CD4-positive, alpha-beta T cell treated with Interferon gamma for 1 hour (primary cell): Measurements from ENCODE around the gene MYL6B.
"Not testable (repeated sequence)": the region's sequence is repeated elsewhere in the genome, so short reads cannot be mapped to it uniquely, and the experiment has no call there.

Experiments used
- DNase-seq: peaks from one replicate; pipeline ENCODE4 v3.0.0-alpha.2; 2020

Gene MYL6B

DNA sequence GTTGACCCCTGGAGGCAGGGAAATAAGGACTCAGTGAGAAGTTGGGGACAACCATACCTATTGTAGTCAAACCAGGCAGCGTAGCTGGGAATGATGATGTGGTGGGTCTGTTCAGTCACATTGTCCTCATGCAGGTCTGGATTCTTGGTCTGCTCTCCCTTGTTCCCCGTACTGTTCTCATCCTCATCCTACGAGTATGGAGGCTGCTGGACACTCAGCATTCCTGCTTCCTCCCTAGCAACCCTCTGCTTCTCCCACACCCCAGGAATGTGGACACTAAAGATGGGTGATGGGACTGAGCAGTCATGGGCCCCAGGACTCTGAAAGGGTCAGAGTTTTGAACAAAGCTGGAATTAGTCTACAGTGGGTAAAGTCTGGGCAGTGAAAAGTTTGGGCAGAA is 26.0 kb downstream of the MYL6B start:
- no peak for DNase-seq

DNA sequence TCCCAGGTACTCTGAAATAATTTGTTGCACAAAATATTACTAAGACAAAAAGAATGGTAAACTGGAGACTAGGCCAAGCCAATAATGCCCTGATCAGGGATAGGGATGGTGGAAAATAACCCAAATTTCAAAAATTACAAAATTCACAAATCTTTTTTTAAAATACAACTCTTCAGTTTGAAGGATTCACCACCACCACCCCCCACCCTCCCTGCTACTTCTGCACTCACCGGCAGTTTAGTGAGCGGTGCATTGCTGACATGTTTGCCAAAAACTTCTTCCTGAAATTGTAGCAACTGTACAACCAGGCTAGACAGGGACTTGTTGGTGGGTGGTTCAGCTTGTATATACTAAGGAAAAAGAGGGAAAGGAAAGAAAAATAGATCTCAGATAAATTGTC is 34.6 kb downstream of the MYL6B start:
- no peak for DNase-seq

- no peak for DNase-seq
These were observed 35.9 kb downstream of the MYL6B start for GRCh38 chr12:56188131-56188777.

- no peak for DNase-seq
These were observed 36.4 kb downstream of the MYL6B start for GRCh38 chr12:56188778-56189098.

DNA sequence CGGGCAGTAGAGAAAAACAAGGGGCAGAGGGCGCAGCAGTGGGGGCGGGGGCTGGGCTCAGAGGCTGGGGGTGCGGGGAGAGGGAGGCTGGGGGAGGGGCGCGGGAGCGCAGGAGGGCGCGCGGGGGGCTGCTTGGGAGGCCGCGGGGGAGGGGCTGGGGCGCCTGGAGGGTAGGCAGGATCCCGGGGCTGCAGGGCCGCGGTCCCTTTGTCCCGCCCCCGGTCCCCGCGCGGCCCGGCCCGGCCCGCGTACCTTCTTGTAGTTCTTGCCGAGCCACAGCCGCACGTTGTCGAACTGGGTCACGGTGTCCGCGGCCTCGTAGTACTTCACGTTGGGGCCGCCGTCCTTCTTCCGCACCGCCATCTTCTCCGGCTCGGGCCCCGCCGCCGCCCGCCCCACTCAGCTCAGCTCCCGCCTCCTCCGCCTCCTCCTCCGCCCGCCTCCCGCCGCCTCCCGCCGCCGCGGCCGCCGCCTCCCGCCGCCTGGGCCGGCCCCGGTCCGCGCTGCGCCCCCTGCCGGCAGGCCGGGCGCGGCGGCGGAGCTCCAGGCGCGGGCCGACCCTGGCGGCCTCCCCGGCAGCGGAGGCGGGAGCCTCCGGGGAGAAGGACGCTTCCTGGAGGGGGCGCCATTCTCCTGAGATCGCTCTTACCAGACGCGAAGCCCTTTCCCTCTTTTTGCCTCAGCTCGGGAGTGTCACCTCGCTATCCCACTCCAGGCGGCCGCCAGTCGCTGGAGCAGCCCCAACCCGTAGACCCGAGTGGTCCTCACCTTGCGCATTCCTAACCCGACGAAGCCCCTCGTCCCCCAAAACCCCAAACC is 36.9 kb downstream of the MYL6B start, which contains the start of gene SMARCC2:
SMARCC2 (minus strand) TSS at position 385 of the 819 bp plus-strand sequence; CDS start at position 363, 22 bp downstream.
- peak; percentile 82 for DNase-seq

DNA sequence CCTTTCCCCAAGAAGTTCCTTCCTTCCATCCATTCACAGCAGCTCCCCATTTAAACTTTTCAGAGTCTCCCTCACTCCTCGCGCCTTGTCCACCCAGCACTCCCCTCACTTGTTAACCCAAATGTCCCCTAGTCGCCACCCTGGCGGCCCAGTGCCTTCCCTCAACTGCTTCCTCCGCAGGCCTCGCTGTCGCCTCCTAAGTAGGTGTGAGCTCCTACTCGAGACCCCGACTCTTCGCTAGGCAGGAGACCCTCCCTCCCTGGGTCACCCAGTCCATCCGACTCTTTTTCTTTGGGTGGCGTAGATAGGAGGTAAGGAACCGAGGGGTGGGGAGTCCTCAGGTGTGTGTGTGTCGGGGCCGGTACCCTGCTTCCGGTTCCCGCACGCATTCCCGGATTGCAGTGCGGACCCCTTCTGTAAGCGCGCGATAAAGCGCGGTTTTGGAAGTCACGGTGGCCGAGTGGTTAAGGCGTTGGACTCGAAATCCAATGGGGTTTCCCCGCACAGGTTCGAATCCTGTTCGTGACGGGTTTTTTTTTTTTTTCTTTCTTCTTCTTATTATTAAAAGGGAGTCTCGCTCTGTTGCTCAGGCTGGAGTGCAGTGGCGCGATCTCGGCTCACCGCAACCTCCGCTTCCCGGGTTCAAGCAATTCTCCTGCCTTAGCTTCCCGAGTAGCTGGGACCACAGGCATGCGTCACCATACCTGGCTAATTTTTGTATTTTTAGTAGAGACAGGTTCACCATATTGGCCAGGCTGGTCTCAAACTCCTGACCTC is 37.7 kb downstream of the MYL6B start:
- DNase-seq: peak; percentile 81

- no peak for DNase-seq
These were observed 38.3 kb downstream of the MYL6B start for GRCh38 chr12:56190695-56191155.

DNA sequence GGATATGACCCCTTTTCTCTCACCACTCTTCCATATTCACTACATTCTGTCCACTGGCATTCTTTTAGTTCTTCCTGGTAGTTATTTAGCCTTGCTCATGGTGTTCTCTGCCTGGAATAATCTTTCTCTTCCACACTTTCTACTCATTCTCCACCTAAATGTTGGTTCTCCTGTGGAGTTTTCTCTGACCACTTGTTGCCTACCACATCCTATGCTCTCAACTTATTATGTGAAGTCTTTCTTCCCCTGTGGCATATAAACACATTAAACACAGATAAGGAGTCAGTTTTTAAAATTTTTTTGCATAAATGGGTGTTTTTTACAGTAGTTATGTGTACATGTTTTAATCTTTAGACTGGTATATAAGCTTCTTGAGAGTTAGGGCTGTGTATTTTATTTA is 40.2 kb downstream of the MYL6B start:
- no peak for DNase-seq

GRCh38 chr12:56193025-56193578 is 40.7 kb downstream of the MYL6B start:
- peak; percentile 61 for DNase-seq

- not testable (repeated sequence) for DNase-seq
These were observed 44.6 kb downstream of the MYL6B start for GRCh38 chr12:56196818-56197550.

- no peak for DNase-seq
These were observed 45.7 kb downstream of the MYL6B start for GRCh38 chr12:56197921-56198635.

DNA sequence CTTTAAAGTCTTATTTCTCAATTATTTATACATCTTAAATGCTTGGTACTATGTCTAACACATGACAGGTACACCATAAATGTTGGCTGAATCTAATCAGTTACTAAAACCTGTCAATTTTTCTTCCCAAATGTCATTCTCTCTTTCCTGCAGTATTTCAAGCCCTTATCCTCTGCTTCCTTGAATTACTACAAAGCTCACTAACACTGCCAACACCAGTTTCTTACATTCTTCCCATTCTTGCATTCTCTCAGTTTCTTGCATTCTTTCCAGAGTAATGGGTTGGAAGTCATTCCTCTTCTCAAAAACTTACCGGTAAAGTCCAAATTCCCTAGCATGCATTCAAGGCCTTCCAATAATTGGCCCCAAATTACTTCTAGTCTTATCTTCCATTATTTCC is 46.4 kb downstream of the MYL6B start:
- no peak for DNase-seq

DNA sequence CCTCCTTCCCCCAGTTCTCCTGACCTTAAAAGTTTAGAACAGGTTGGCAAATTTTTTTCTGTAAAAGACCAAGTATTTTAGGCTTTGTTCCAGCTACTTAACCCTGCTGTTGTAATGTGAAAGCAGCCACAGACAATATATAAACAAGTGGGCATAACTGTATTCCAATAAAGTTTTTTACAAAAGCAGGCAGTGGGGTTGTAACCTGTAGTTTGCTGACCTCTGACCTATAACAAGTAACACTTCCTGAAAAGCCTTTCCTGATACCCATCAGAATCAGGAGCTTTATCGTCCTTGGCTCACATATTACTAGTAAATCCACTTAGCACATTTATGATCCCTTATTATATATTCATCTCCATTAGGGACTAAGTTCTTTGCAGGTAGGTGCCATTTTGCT is 50.0 kb downstream of the MYL6B start:
- no peak for DNase-seq

GRCh38 chr12:56202838-56203237 is 50.5 kb downstream of the MYL6B start:
- no peak for DNase-seq

GRCh38 chr12:56204275-56204674 is 51.9 kb downstream of the MYL6B start:
- DNase-seq: no peak

- DNase-seq: no peak
These were observed 53.1 kb downstream of the MYL6B start for GRCh38 chr12:56205445-56205844.

GRCh38 chr12:56206452-56207166 is 54.2 kb downstream of the MYL6B start:
- peak; percentile 43 for DNase-seq
